Heart left ventricle (tissue), 13 donors: ENCODE measurements around the gene CNPY1.

Experiments
- POLR2A ChIP-seq, 2 donors: fragments of 450-650 bp; IDR thresholded peaks; one replicate each; pipeline ENCODE4 v1.6.1; 2017; ENCODE audit warnings: antibody characterized with exemption in 2 of 2, mild to moderate bottlenecking in 2 of 2, moderate library complexity in 2 of 2
- TF ChIP-seq, protein P1 (sequence below), 12 donors: fragments of 200-600 bp; sonication (generic) in 4 of 12; IDR thresholded peaks; one replicate each; pipeline versions ENCODE4 v1.5.0 to v1.8.0; 2018 to 2022; ENCODE audit warnings: antibody characterized with exemption in 12 of 12, mild to moderate bottlenecking in 5 of 12
- donor health status: ischemic (EF 13 %, LVEDD 7.1; RV severe dilation, severe dysfunction).
- donor health status: DM: no; HTN: yes; CAD: no.
- donor health status: DM: no; HTN: no; CAD: no.
- donor health status: ischemic (EF 25% LVEDD 6.9; RV normal size, moderate dysfunction).
- donor health status: ischemic (EF 25% LVEDD 5.7; RV mildly dilated, moderate dysfunction).
- donor health status: ischemic (EF 35%, LVEDD 5.7; RV mildly dilated, moderate dysfunction).
- donor health status: nonischemic (EF 11% LVEDD 7.7; RV severe dilation, severe dysfunction).
- donor health status: DM: yes; HTN: yes; CAD: no.
- donor health status: PGD.
- donor health status: ischemic (EF 29% LVEDD 5.4; RV normal size, mild dysfunction).
- donor health status: nonischemic (EF 23%, LVEDD 6.1; RV moderate dilation, normal function).

DNA sequence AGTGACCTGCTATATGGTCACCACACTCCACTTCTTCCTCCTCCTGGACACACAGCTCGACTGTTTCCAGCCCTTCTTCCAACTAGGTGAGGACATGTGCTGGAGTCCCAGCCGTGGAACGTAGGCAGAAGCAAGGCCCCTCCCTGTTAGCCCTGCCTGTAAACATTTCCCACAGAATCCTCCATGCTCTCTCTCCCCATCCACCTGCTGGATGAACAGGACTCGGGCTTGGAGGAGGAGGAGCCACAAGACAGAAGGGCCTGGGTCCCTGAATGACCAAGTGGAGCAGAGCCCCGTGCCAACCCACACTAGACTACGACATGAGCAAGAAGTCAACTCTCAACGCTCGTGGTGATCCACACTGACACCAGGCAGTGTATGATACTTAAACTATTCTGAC, 9.9 kb downstream of the CNPY1 start:
- TF ChIP-seq, protein P1, sequence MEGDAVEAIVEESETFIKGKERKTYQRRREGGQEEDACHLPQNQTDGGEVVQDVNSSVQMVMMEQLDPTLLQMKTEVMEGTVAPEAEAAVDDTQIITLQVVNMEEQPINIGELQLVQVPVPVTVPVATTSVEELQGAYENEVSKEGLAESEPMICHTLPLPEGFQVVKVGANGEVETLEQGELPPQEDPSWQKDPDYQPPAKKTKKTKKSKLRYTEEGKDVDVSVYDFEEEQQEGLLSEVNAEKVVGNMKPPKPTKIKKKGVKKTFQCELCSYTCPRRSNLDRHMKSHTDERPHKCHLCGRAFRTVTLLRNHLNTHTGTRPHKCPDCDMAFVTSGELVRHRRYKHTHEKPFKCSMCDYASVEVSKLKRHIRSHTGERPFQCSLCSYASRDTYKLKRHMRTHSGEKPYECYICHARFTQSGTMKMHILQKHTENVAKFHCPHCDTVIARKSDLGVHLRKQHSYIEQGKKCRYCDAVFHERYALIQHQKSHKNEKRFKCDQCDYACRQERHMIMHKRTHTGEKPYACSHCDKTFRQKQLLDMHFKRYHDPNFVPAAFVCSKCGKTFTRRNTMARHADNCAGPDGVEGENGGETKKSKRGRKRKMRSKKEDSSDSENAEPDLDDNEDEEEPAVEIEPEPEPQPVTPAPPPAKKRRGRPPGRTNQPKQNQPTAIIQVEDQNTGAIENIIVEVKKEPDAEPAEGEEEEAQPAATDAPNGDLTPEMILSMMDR (IDR thresholded peaks at IDR 0.05) = no peak
- TF ChIP-seq POLR2A (IDR thresholded peaks at IDR 0.05) = no peak
